Occipital lobe (tissue), 2 donors: Measurements from ENCODE around the gene ADA. TPM values are rescaled to one million over a fixed set of nuclear protein-coding genes. Genes with fewer than 3 reads are reported as not detected.
"Not testable (repeated sequence)": the region's sequence is repeated elsewhere in the genome, so short reads cannot be mapped to it uniquely, and the experiment has no call there.

Source experiments
- DNase-seq: peaks from one replicate; lab custom pipeline; 2025; lab: John Stamatoyannopoulos, UW
- total RNA-seq: library from RNA; depleted of rRNA; stranded (reverse); fragments of >200 nt; gene quantifications from one replicate; pipeline ENCODE4 v1.2.3, GENCODE V29; 2014

Gene ADA
- total RNA-seq, 1 donor from 2014 or later = 1.7 TPM

DNA sequence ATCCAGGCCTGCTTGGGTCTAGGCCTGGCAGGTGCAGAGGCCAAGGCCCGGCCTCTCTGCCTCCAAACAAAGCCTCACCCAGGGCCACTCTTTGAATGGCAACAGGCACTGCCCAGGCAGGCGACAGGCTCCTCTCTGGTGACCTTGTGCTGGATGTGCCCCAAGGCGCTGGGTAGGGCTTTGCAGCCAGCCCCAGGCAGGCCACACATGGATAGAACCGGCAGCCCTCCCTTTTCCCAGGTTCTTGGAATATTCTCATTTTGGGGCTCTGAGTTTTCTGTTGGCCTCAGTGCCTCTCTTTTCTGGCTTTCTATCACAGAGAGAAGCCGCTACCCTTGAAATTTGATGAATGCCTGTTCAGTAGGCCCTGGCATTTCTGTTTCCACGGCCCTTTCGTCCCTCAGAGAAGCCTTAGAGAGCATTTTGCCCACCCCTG lies 50.2 kb downstream of the ADA start:
- DNase-seq = no peak

- DNase-seq = no peak
Measured at GRCh38 chr20:44600758-44601201, 50.7 kb downstream of the ADA start.

- no peak for DNase-seq
Measured at GRCh38 chr20:44600301-44600700, 51.2 kb downstream of the ADA start.

GRCh38 chr20:44599715-44600114 lies 51.8 kb downstream of the ADA start:
- DNase-seq = no peak

GRCh38 chr20:44598423-44599305 lies 52.8 kb downstream of the ADA start:
- no peak for DNase-seq

- no peak for DNase-seq
Measured at GRCh38 chr20:44597930-44598329, 53.6 kb downstream of the ADA start.

DNA sequence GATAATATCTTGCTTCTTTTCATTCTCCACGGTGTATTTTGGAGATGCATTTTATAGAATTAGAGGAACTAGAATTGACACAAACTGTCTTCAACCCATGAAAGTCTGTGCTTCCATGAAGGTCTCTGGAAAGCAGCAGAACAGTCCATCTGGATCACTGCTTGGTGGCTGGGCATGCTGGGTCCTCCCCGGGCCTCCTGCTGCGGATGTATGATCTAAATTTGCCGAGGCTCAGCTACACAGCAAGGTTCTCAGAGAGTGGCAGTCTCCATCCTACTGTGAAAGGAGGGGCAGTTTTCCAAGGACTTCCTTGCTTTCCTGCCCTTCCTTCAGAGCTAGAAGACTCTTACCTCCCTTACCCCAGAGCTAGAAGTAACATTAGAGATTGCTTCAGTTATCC lies 54.0 kb downstream of the ADA start:
- no peak for DNase-seq

- DNase-seq = no peak
Measured at GRCh38 chr20:44596876-44597275, 54.6 kb downstream of the ADA start.

GRCh38 chr20:44596010-44596409 lies 55.5 kb downstream of the ADA start:
- no peak for DNase-seq

DNA sequence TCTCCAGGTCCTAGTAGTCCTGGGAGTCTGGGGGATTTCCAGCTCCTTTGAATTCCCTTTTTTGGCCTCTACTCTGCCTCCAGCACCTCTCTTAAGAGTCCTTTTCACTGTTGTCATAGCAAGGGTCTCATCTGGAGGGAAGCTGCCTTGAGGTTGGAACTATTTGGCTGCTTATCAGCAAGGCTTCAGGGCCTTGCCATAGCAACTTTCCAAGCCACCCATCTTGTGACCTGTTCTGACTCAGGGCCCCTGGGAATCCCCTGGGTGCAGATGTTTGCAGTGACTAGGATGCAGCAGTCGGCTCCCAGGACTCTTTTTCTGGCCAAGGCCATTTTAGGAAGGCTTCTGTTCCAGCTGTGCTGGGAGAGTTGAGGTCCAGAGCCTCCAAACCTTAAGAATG lies 56.8 kb downstream of the ADA start:
- no peak for DNase-seq

- DNase-seq = no peak
Measured at GRCh38 chr20:44593751-44594150, 57.7 kb downstream of the ADA start.

DNA sequence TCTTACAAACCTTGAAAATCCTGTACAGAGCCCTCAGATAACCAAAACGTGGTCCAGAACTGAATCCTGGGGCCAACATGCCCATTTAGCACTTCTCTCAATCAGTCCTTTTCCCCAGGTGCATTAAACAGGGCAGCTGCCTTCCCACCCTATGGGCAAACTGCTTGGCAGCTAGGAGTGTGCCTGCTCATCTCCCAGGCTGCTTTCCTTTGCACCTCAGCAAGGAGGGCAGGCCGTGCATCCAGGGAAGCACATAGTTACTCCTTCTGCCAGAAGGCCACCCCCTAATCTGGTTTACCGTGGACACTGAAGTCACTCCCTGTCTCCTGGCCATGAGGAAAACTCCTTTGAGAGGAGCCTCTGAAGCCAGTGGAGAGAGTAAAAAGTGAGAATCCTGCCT lies 59.1 kb downstream of the ADA start:
- no peak for DNase-seq

DNA sequence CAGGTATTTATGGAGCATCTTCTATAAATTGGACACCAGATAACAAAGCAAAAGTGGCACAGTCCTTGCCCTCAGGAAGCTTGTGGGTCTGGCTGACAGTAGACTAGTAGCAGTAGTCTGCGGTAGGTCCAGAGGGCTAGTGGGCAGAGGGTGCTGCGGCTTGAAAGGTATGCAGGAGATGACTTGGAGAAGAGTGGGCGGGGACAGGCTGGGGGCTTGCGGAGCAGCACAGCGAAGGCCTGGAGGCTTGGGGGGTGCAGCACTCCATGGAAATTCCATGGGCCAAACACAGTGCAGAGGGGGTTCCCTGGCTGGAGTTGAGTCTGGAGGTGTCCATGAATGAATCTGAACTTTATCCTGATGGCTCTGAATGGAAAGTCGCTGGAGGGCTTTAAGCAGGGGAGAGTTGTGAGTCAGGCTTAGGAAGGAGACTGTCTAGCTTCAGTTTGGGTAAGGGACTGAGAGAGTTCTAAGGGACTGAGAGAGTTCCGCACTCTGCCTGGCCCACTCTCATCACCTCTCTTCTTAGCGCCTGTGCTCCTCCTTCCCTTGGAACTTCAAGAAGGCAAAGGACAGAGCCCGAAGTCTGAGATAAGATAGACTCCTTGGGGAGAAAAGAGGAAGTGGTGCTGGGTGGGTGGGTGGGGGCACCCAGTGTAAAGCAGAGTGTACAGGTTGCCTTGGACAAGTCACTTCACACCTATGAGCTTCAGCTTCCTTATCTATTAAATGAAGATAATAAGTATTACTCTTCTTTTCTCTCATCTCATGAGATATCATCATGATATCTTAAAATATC lies 60.3 kb downstream of the ADA start:
- DNase-seq = no peak

DNA sequence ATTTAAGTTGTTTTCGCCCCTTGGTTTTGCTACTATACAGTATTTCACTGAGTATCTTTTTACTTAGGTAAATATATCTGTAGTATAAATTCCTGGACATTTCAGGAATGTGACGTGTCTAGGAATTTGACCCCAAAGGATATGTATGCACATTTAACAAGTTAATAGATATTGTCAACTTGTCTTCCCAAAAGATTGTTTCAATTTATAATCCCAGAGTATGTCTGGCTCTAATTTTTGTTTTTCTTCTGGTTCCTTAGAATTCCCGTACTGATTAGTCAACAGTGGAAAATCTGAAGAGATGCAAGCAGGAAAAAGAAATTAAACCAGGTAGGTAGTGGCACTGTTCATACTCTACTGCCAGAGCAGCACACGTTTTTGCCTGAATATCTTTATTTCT lies 62.0 kb downstream of the ADA start:
- DNase-seq = no peak

GRCh38 chr20:44588321-44588720 lies 63.2 kb downstream of the ADA start:
- not testable (repeated sequence) for DNase-seq

DNA sequence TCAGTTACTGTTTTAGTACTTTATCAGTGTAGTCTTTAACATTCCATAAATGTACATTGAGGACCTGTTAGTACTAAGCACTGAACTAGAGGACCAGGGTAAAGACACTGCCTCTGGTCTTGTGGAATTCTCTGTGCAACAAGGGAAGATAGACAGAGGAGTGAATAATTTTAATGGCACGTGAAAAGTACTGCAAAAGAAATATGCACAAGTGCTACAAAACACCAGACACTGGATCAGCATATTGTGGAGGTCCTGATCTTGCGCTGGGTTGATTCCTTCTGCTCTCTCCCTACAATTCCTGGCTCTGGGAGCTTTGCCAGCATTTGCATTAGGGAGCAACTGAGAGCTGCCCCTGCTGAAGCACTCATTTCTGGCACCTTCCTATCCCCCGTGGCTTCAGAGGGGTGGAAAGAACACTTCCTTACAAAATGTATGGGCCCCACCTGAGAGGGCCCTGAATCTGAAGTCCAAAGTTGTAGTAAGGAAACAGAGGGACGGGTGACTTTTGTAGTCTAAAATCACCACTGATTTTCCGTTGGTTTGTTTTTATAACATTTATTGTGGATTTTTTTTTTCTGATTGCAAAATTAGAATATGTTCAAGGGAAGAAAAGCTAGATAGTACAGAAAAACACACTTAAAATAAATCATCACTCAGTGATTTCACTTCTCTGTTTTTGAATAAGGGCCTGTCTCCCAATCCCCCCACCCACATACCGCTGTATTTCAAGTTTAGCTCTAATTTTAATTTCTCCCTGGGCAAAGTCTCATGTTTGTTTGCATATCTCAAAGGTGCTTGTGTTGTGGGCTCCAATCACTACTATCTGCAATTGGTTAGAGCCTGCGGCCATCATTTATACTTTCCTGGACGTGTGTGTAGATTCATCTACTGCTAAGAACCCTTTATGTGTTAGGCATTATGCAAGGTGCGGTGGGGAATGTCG lies 64.2 kb downstream of the ADA start:
- DNase-seq = no peak

- no peak for DNase-seq
Measured at GRCh38 chr20:44586289-44586911, 65.1 kb downstream of the ADA start.

DNA sequence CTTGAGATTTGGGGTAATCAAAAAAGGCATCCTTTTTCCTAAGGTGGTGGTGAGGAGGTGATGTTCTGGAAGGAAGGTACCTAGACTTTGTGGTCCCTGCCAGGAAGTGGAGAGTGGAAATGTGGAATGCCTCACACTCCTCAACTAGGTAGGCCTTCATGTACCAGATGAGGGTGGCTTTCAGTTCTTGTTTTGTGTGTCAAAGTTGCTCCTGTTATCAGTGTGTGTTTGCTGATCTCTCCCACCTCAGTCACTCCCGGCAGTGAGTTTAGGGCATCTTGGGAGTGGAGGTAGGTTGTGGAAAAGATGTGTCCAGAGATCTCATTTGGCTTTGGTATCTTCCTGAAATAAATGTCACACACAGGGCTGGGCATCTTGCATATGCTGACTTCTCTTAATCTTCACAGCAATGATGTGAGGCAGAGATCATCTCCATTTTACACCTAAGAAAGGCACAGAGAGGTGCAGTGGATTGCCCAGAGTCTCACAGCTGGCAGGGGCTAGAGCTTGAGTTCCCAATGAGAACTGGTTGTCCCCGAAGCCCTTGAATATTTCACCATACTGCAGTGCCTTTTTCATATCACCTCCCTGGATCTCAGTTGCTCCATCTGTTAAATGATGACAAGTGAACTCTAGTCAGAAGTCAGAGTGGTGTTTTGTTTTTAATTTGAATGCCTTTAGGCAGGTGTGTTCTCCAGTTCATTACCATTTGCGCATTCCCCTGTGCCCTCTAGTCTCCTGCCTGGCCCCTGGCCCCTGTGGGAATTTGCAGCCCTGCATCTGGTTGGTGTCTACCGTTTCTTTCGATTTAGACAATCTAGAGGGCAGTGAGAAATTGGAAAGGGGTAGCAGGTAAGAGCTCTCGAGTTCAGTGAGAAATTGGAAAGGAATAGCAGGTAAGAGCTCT lies 66.2 kb downstream of the ADA start:
- DNase-seq = no peak

- DNase-seq = no peak
Measured at GRCh38 chr20:44584162-44584561, 67.3 kb downstream of the ADA start.

- DNase-seq = no peak
Measured at GRCh38 chr20:44583157-44583556, 68.3 kb downstream of the ADA start.
